HepG2 (cell line): Measurements from ENCODE around the gene ZFX.

Source experiments
- EHMT2 ChIP-seq: fragments of 200-600 bp; sonication (generic); IDR thresholded peaks from 2 replicates; pipeline ENCODE4 v1.7.0; 2017; ENCODE audit warnings: antibody characterized with exemption, low read depth, low read length, borderline replicate concordance
- EZH2 ChIP-seq: conservative IDR thresholded peaks from 2 replicates; pipeline ENCODE4 v1.6.1; 2012; ENCODE audit warnings: mild to moderate bottlenecking, low read depth, low read length, moderate library complexity
- HNRNPK ChIP-seq: fragments of 200-400 bp; formaldehyde crosslinking; IDR thresholded peaks from 2 replicates; pipeline ENCODE4 v1.6.1; 2018; ENCODE audit warnings: low read length, low read depth, moderate library complexity, mild to moderate bottlenecking; ENCODE audit not compliant: poor library complexity, severe bottlenecking
- JUN ChIP-seq: sonication (generic); formaldehyde crosslinking; IDR thresholded peaks from 2 replicates; pipeline ENCODE4 v1.4.0; 2020; ENCODE audit warnings: mild to moderate bottlenecking, missing genetic modification reagents
- NRL ChIP-seq: sonication (generic); formaldehyde crosslinking; IDR thresholded peaks from 2 replicates; pipeline ENCODE4 v1.5.0; 2020; ENCODE audit warnings: missing genetic modification reagents, mild to moderate bottlenecking, moderate library complexity, borderline replicate concordance
- ZBTB1 ChIP-seq: sonication (generic); formaldehyde crosslinking; IDR thresholded peaks from 2 replicates; pipeline ENCODE4 v1.4.0; 2020; ENCODE audit warnings: missing genetic modification reagents, borderline replicate concordance
- ZNF530 ChIP-seq: sonication (generic); formaldehyde crosslinking; IDR thresholded peaks from 2 replicates; pipeline ENCODE4 v1.5.0; 2020; ENCODE audit warnings: low read depth, mild to moderate bottlenecking, missing genetic modification reagents
- ZZZ3 ChIP-seq: sonication (generic); formaldehyde crosslinking; IDR thresholded peaks from 2 replicates; pipeline ENCODE4 v1.4.0; 2020; ENCODE audit warnings: missing genetic modification reagents, mild to moderate bottlenecking, borderline replicate concordance
- TF ChIP-seq, protein P1 (sequence below): sonication (generic); formaldehyde crosslinking; IDR thresholded peaks from 2 replicates; pipeline ENCODE4 v1.9.0; 2021; ENCODE audit warnings: missing genetic modification reagents, borderline replicate concordance
- TF ChIP-seq, protein P2 (sequence below): sonication (generic); formaldehyde crosslinking; IDR thresholded peaks from 2 replicates; pipeline ENCODE4 v1.4.0; 2020; ENCODE audit warnings: missing genetic modification reagents
- TF ChIP-seq, protein P3 (sequence below): sonication (generic); formaldehyde crosslinking; IDR thresholded peaks from 2 replicates; pipeline ENCODE4 v1.4.0; 2020; ENCODE audit warnings: missing genetic modification reagents, mild to moderate bottlenecking, borderline replicate concordance

DNA sequence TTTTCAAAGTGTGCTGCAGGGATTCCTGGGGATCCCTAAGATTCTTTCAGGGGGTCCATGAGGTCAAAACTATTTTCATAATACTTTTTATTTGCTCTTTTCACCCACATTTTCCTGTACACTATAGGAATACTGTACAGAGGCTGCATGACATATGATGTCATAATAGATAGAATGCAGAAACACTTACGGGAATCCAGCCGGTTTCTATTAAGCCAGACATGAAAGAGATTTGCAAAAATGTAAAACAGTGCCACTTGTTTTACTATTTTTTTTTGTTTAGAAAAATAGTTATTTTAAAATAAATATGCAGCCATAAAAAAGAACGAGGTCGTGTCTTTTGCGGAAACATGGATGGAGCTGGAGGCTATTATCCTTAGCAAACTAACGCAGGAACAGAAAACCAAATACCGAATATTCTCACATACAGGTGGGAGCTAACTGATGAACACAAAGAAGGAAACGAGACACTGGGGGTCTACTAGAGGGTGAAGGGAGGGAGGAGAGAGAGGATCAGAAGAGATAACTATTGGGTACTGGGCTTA lies 5.0 kb downstream of the ZFX start:
- no peak for TF ChIP-seq JUN (CRISPR knock-in tag)
- no peak for TF ChIP-seq ZZZ3
- no peak for TF ChIP-seq EHMT2
- no peak for TF ChIP-seq HNRNPK
- TF ChIP-seq ZBTB1 (CRISPR knock-in tag): no peak
- no peak for TF ChIP-seq EZH2
- TF ChIP-seq ZNF530 (CRISPR knock-in tag): no peak
- TF ChIP-seq, protein P1, sequence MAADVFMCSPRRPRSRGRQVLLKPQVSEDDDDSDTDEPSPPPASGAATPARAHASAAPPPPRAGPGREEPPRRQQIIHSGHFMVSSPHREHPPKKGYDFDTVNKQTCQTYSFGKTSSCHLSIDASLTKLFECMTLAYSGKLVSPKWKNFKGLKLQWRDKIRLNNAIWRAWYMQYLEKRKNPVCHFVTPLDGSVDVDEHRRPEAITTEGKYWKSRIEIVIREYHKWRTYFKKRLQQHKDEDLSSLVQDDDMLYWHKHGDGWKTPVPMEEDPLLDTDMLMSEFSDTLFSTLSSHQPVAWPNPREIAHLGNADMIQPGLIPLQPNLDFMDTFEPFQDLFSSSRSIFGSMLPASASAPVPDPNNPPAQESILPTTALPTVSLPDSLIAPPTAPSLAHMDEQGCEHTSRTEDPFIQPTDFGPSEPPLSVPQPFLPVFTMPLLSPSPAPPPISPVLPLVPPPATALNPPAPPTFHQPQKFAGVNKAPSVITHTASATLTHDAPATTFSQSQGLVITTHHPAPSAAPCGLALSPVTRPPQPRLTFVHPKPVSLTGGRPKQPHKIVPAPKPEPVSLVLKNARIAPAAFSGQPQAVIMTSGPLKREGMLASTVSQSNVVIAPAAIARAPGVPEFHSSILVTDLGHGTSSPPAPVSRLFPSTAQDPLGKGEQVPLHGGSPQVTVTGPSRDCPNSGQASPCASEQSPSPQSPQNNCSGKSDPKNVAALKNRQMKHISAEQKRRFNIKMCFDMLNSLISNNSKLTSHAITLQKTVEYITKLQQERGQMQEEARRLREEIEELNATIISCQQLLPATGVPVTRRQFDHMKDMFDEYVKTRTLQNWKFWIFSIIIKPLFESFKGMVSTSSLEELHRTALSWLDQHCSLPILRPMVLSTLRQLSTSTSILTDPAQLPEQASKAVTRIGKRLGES: no peak
- TF ChIP-seq, protein P2, sequence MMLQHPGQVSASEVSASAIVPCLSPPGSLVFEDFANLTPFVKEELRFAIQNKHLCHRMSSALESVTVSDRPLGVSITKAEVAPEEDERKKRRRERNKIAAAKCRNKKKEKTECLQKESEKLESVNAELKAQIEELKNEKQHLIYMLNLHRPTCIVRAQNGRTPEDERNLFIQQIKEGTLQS (CRISPR knock-in tag): no peak
- TF ChIP-seq, protein P3, sequence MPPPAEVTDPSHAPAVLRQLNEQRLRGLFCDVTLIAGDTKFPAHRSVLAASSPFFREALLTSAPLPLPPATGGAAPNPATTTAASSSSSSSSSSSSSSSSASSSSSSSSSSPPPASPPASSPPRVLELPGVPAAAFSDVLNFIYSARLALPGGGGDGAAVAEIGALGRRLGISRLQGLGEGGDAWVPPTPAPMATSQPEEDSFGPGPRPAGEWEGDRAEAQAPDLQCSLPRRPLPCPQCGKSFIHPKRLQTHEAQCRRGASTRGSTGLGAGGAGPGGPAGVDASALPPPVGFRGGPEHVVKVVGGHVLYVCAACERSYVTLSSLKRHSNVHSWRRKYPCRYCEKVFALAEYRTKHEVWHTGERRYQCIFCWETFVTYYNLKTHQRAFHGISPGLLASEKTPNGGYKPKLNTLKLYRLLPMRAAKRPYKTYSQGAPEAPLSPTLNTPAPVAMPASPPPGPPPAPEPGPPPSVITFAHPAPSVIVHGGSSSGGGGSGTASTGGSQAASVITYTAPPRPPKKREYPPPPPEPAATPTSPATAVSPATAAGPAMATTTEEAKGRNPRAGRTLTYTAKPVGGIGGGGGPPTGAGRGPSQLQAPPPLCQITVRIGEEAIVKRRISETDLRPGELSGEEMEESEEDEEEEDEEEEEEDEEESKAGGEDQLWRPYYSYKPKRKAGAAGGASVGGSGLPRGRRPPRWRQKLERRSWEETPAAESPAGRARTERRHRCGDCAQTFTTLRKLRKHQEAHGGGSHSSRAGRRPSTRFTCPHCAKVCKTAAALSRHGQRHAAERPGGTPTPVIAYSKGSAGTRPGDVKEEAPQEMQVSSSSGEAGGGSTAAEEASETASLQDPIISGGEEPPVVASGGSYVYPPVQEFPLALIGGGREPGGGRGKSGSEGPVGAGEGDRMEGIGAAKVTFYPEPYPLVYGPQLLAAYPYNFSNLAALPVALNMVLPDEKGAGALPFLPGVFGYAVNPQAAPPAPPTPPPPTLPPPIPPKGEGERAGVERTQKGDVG (CRISPR knock-in tag): no peak
- TF ChIP-seq NRL (CRISPR knock-in tag): no peak
